ENCODE data around the gene DGCR2.

GRCh38 chr22:19169947-19170318, 47.7 kb upstream of the DGCR2 start:
- no peak for TF ChIP-seq CTCF (conservative IDR thresholded peaks at IDR 0.05; ENCODE audit: low read depth, low read length)
- no peak for TF ChIP-seq CEBPB (IDR thresholded peaks at IDR 0.05; ENCODE audit: low read depth, low read length)
- no peak for TF ChIP-seq MAZ (IDR thresholded peaks at IDR 0.05; ENCODE audit: borderline replicate concordance, low read depth, low read length)
- no peak for TF ChIP-seq POLR2A (IDR thresholded peaks at IDR 0.05; ENCODE audit: low read depth, low read length)
- no peak for TF ChIP-seq RCOR1 (IDR thresholded peaks at IDR 0.05; ENCODE audit: insufficient replicate concordance, low read length)
- no peak for TF ChIP-seq RAD21 (IDR thresholded peaks at IDR 0.05; ENCODE audit: low read length)
- TF ChIP-seq BHLHE40 (IDR thresholded peaks at IDR 0.05; ENCODE audit: low read depth, low read length): no peak
- TF ChIP-seq RFX5 (IDR thresholded peaks at IDR 0.05; ENCODE audit: low read depth, low read length): no peak
- TF ChIP-seq CHD1 (IDR thresholded peaks at IDR 0.05; ENCODE audit: low read depth, low read length): no peak
- no peak for TF ChIP-seq ELK1 (IDR thresholded peaks at IDR 0.05; ENCODE audit: borderline replicate concordance, low read depth, low read length)
- TF ChIP-seq MAFK (IDR thresholded peaks at IDR 0.05; ENCODE audit: low read depth, low read length): no peak

All from IMR-90 (cell line).